Body of pancreas (tissue), 4 donors: ENCODE data around the gene CACTIN.

Source experiments
- POLR2A ChIP-seq, 3 donors: fragments of 450-650 bp; IDR thresholded peaks; one replicate each; pipeline ENCODE4 v1.6.1; 2016; ENCODE audit warnings: antibody characterized with exemption in 3 of 3, mild to moderate bottlenecking in 2 of 3
- TF ChIP-seq, protein P1 (sequence below), 7 experiments: fragments of 450-650 bp in 4 of 7; fragments of 200-600 bp in 3 of 7; sonication (generic) in 3 of 7; IDR thresholded peaks; one replicate each; pipeline ENCODE4 v1.5.1; 2016 to 2019; ENCODE audit warnings: antibody characterized with exemption in 7 of 7

DNA sequence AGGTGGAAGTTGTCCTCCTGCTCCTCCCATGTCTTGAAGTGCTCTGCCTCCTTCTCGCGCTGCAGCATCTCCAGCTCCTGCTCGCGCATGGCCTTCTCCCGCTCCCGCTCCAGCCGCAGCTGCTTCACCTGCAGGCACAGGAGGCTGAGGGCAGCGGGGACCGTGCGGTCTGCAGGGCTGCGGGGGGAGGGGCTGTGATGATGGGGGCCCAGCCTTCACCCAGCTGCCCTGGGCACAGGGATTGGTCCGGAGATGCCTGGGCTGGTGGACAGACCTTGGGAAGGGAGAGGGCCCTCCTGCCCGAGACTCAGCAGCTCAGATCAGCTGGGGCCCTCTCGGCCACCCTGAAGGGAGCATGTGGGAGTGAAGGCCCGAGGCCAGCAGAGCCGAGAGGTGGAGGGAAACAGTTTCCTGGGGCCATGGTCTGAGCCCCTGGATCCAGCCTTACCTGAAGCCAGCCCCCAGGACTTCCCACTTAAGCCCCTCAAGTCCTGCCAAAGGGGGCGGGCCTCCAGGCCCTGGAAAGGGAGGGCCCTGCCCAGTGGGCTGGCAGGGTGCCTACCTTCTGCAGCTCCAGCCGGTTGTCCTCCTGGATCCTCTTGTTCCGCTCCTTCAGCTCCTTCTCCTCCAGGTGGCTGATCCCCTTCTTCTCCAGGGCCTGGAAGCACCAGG is 6.3 kb downstream of the CACTIN start:
- TF ChIP-seq, protein P1, sequence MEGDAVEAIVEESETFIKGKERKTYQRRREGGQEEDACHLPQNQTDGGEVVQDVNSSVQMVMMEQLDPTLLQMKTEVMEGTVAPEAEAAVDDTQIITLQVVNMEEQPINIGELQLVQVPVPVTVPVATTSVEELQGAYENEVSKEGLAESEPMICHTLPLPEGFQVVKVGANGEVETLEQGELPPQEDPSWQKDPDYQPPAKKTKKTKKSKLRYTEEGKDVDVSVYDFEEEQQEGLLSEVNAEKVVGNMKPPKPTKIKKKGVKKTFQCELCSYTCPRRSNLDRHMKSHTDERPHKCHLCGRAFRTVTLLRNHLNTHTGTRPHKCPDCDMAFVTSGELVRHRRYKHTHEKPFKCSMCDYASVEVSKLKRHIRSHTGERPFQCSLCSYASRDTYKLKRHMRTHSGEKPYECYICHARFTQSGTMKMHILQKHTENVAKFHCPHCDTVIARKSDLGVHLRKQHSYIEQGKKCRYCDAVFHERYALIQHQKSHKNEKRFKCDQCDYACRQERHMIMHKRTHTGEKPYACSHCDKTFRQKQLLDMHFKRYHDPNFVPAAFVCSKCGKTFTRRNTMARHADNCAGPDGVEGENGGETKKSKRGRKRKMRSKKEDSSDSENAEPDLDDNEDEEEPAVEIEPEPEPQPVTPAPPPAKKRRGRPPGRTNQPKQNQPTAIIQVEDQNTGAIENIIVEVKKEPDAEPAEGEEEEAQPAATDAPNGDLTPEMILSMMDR (IDR thresholded peaks at IDR 0.05), result no peak
- no peak for TF ChIP-seq POLR2A (IDR thresholded peaks at IDR 0.05)
